TTC549 (cell line): Measurements from ENCODE around the gene TRAF3.
"Not testable (repeated sequence)": the region's sequence is repeated elsewhere in the genome, so short reads cannot be mapped to it uniquely, and the experiment has no call there.

ENCODE experiments used
- FAIRE-seq: peaks from 2 replicates; lab custom pipeline; 2012; peaks lifted over from hg19 to GRCh38; lab: Jason Lieb, UNC

Gene TRAF3

DNA sequence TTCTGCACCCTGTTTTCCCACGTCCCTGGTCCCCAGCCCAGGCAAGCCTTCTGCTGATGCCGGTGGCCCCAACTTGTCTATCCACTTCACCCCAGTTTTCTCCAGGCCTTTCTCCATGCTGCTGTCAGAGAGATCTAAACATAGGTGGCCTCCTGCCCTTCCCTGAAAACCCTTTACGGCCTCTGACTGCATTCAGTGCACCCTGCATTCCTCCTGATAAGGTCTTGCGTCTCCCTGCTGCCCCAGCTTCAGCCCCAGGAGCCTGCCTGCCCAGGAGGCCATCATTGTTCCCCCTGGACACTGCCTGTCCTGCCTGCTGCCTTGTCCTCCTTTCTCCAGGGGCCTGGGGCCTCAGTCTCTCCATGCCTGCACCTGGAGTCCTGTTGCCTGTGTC lies 29.8 kb downstream of the TRAF3 start:
- no peak for FAIRE-seq

DNA sequence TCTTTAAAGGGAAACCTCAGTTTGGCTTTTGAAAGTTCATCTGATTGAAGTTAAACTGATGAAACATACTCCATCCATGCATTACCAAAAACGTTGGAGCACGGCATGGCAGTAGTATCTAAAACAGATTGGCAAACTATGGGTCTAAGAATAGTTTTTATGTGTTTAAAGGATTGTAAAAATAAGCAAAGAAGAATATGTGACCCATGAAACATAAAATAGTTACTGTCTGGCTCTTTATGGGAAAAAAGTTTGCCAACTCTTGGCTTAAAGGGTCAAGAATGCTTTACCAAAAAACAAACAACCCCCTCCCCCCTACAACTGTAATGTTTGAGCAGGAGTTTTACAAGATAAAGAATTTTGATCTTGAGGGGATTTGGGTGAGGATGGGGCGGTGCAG lies 32.6 kb downstream of the TRAF3 start:
- no peak for FAIRE-seq

DNA sequence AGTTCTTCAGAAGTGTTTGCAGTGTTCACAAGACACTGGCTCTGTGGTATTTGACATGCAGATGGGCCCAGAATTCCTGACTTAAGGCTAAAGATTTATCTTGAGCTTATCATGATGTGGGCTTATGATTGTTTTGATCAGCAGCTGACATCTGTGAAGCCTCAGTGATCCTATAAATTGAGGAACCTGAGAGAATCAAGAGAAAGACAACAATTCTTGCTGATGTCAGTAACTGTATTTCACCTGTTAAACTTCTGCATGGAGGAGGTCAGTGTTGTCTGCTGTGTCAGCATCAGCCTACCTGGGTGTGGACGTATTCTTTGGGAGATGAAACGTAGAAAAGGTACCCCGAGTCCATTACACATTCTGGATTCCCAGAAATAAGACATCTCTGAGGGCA lies 33.3 kb downstream of the TRAF3 start:
- FAIRE-seq = no peak

DNA sequence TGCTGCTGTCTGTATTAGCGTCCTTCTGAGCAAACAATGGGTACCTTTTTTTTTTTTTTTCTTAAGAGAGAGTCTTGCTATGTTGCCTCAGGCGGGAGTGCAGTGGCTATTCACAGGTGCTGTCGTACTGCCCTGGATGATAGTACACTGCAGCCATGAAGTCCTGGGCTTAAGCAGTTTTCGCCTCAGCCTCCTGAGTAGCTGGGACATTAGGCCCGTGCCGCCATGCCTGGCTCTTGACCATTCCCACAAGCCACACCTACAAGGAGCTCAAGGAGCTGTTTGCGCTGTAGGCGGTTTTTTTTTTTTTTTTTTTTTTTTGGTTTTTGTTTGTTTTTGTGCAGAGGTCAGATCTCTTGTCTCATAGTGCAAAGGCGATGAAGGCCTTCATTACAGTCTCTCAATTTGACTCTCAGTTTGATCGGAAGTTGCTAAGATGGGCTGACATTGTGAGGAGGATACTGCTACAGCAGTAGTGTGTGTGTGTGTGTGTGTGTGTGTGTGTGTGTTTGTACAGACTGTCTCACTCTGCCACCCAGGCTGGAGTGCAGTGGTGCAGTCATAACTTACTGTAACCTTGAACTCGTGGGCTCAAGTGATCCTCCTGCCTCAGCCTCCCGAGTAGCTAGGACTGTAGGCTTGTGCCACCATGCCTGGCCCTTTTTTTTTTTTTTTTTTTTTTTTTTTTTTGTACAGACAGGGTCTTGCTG lies 34.2 kb downstream of the TRAF3 start:
- no peak for FAIRE-seq

DNA sequence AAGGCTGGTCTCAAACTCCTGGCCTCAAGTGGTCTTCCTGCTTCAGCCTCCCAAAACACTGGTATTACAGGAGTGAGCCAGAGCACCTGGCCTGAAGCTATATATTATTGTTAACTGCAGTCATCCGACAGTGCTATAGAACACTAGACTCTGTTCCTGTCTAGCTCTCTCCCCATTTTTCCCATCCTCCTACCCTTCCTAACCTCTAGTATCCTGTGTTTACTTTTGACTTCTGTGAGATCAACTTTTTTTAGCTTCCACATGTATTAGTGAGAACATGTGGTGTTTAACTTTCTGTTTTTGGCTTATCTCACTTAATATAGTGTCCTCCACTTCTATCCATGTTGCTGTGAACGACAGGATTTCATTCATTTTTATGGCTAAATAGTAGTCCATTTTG lies 34.7 kb downstream of the TRAF3 start:
- no peak for FAIRE-seq

DNA sequence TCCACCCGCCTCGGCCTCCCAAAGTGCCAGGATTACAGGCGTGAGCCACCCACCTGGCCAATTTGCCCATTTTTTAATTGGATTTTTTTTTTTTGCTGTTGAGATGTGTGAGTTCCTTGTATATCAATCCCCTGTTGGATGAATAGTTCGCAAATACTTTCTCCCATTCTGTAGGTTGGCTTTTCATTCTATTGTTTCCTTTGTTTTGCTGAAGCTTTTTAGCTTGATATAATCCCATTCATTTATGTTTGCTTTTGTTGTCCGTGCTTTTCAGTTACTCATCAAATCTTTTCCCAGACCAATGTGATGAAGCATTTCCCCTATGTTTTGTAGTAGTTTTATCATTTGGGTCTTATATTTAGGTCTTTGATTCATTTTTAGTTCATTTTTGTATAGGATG lies 36.4 kb downstream of the TRAF3 start:
- no peak for FAIRE-seq

DNA sequence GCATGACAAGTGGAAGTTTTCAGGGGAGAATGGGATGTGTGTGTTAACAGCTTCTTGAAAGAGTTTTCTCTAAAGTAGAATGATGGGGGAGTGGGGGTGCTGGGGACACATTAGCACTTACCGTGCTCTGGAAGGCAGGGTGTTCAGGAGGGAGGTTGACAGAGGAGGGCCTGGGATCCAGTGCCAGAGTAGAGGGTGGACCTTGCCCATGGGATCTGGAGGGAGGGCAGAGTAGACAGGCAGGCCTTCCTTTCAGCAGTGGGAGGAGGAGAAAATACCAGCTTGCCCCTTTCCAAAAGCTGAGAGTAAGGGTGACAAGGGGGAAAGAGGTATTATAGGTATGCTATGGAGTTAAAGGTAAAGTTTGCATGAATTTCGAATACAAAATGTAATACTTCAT lies 40.1 kb downstream of the TRAF3 start:
- no peak for FAIRE-seq

DNA sequence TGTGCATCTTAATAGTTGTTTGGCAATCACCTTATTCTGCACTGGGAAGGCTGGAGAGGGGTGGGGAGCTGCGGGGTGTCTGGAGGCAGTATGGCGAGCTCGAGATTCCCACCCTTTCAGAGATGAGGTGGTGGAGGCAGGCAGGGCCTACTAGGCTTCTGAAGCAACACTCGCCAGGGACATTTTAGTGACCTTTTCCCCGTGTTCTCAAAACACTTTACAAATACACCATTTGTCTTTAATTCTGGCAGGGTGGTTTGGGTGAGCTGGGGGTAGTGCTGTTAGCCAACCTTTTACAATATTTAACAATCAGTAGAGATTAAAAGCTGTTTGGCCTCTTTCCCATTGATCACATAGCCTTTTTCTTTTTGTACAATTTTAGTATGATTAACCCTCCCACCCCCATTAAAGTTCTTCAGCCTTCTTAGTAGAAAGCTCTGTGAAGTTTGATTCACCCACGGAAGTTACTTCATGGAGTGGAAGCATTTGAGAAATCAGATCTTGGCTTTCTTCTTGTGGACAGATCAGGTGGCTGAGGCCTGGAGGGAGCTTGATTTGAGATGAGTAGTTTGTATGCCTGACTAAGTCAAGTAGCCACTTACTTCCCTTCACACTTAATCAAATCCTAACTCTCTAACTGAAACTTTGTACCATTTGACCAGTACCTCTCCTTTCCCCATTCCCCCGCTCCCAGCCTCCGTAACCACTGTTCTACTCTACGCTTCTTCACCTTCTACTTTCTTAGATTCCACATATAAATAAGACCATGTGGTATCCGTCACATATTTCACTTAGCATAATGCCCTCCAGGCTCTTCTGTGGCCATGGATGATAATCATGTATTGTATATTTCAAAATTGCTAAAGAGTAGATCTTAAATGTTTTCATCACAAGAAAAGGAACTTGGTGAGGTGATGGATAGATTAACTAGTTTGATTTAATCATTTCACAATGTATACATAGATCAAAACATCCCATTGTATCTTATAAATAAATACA lies 41.0 kb downstream of the TRAF3 start:
- no peak for FAIRE-seq

DNA sequence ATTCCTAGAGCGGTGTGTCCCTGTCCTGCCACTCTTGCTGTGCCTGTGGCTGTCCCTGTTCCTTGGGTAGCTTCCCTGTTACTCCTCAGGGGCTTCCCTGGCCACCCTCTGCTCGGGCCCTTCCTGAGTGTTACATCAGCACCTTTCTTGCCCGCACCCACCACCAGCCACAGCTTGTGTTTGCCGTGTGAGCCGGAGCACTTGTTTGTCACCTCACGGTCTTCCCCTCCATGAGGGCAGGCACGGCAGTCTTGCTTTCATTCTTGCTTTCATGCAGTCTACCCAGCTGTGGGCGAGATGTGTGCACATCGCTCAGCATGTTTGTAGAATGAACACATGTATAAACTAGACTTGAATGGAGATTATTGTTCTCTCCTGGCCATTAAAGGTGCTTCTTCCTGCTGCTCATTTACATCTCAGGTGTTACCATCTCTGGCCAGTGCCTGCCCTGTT lies 42.0 kb downstream of the TRAF3 start:
- no peak for FAIRE-seq

DNA sequence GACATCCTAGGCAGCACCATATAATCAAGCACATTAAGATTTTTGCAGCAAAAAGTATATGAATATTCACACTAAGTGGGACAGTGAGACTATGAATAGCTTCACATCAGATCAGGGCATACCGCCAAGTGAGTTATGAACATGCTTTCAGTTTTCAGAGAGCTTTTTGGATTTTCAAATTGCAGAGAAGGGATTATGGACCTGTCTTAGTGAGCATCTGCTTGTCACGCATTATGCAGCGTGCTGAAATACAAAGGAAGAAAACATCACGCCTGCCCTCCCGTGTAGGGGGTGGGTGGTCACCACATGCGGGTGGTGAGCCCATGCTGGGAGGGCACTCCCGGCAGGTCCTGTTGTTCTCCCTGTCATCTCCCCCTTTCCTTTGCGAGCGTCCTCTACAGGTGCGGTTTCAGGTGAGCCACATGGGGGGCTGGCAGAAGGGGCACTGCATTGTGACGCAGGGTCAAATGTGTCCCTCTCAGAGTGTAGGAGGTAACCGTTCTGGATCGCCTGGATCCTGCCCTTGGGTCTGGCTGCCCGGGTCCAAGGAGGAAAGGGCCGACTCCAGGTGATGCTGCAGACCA lies 42.6 kb downstream of the TRAF3 start:
- no peak for FAIRE-seq

DNA sequence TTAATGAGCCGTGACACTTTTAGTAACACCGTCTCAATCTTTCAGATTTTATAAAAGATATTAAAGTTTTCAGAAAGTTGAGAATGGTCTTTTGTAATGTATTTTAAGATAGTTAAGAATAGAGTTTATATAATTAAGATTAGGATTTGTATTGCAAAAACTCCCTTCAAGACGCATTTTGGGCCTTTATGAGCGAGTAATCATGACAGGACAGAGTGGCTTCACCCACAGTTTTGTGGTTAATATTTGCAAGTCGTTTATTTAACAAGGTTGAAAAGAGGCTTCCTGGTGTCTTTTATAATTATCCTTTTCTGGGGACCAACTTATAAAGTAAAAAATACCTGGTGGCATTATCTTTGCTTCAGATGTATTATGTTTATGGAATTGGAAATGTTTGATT lies 44.0 kb downstream of the TRAF3 start:
- FAIRE-seq = no peak

DNA sequence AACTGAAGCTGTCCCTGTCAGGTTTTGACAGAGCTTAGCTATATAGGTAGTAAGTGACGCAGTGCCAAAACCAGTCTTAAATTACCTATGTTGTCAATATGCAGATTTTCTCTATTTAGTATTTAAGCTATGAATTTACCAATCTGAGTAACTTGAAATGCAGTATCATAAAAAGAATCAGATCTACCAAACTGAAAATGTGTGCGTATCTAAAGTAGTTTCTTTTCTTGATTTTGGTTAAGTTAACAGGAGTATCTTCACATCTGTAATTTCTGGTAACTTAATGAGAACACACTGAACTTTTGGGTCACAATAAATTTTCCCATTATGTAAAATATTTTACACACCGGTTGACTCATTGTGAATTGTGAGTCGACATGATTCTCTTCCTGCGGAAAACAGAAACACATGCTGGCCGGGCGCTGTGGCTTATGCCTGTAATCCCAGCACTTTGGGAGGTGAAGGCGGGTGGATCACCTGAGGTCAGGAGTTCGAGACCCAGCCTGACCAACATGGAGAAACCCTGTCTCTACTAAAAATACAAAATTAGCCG lies 45.1 kb downstream of the TRAF3 start:
- no peak for FAIRE-seq

DNA sequence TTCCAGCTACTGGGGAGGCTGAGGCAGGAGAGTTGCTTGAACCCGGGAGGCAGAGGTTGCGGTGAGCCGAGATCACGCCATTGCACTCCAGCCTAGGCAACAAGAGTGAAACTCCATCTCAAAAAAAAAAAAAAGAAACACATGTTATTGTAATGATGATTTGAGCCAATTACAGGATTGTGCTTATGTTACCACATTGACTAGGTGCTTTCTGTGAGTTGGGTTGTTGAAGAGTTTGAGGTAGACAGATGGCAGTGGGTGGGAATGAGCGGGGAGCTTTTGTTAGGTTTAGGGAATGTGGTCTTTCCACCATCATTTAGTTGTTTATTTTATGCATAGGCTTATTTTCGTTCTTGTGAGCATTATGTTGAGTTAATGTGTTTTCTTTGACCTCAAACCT lies 45.6 kb downstream of the TRAF3 start:
- FAIRE-seq = not testable (repeated sequence)

DNA sequence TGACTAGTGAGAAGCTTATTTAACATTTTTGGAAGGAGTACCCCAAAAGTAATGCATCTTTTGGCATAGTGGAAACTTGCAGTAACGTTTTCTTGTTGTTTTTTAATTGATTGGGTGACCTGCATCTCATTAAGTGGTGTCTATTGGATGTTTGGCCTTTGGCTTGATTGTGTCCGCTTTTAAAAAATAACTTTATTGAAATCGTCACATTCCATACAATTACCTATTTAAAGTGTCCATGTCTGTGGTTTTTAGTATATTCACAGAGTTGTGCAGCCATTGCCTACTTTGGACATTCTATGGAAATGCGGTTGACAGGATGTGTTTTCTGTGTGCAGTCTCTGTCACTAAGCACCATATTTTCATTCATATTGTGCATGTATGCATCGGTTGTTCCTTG lies 46.3 kb downstream of the TRAF3 start:
- no peak for FAIRE-seq

DNA sequence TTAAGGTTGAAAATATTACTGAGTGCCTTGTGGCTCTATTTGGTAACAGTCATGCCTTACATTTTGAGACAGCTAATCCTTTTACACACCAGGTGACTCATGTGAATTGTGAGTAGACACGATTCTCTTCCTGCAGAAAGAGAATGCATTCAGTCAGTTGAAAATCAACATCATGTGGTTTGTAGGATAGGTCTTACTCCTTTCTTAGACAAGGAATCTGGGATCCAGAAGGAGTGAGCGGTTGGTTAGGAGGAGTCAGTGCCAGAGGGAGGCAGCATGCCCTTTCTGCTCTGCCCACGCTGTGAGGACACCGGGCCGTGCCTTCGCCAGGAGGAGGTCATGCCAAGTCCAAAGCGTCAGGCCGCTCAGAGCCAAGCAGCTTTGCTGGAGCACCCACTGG lies 47.6 kb downstream of the TRAF3 start:
- no peak for FAIRE-seq

DNA sequence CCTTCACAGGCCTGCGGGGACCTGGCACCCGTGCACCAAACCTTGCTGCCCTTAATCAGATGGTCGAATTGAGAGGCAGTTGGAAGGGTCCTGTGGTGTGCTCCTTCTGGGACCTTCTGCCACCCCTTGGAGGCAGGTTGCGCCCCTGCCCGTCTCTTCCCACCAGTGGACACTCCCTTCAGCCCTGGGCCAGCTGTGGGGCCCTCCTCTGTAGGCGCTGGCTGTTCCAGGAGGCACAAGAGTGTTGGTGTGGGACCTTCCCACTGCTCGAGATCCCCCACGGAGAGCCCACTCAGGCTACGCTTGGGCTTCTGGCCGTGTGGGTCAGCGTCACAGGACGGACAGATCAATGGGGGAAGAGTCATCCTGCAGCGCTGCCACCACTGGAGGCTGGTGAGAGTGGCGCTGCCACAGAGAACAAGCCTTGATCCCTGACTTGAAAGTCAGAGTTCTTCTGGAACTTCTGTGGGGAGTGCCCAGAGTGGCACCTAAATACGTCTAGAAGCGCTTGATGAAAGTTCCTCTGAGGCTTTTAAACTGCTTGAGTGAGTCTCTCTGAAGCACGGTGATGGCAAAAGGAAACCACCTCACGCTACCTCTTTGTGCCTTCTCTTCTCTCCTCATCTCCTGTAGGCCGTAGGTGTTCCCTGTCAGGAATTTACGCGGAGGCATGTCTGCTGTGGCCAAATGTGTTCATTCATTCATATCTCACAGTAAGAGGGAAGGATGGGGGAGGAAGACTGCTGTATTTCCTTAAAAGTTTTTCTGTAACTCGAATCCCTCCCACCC lies 48.3 kb downstream of the TRAF3 start:
- no peak for FAIRE-seq

DNA sequence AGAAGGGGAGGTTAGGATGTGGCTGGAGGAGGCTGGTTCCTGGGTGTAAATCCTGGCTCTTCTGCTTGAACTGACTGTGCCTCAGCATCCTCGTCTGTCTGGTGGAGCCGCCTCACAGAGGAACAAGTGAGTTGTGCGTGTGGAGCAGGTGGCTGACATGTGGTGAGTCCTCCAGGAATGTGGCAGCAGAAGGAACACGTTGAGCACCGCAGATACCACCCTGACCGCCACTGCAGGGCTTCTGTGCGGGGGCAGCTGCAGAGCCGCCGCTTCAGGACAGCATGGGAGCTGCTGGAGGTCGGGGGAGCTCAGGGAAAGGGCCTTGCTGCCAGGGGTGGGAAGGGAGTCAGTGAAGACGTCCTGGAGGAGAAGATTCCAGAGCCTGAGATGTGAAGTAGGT lies 48.9 kb downstream of the TRAF3 start:
- FAIRE-seq = no peak

DNA sequence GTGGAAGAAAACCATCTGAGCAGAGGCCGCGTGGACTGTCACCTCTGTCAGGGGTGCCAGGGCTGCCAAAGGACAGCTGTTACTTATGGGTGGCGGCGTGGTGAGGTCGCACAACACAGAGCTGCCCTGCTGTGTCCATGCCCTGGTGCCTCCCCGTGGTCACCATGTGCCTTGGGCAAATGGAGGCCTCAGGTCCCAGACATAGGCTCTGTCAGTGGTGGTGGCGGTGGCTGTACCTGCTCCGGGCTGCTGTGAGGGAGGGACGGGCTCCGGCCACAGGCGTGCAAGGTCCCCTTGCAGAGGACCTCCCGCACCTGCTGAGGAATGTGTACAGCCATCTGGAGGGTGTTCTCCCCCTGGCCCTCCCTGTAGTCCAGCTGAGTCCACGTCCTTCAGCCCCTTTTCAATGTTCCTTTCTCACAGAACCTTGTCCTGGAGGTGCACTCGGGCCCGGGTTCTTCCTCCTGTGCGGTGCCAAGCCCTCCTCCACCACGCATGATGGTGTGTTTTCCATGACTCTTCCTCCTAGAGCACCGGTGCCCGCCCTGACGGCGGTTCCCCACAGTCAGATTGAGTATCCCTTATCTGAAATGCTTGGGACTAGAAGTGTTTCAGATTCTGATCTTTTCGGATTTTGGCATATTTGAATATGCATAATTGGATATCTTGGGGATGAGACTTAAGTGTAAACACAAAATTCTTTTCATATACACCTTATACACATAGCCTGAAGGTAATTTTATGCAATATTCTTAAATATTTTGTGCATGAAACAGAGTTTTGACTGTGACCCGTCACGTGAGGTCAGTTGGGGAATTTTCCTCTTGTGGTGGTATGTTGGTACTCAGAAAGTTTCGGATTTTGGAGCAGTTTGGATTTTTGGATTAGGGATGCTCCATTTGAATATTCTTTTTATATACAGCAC lies 49.8 kb downstream of the TRAF3 start:
- FAIRE-seq = no peak

DNA sequence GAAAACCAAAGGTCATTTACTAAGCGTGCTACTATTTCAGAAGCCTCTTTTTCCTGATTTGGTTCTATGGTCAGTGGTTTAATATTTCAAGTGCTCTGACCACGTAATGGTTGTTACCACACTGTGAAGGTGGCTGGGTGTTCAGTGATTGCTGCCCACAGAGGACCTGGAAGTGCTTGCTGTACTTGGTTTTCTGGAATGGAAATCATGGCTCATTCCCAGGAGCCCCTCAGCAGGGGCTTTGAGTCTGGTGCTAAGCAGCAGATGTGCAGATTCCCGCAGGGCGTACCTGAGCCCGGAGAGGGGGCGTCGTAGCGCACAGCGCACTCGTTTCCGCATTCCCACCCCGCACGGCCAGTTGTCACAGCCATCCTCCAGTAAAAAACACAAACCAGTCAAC lies 50.5 kb downstream of the TRAF3 start:
- no peak for FAIRE-seq

DNA sequence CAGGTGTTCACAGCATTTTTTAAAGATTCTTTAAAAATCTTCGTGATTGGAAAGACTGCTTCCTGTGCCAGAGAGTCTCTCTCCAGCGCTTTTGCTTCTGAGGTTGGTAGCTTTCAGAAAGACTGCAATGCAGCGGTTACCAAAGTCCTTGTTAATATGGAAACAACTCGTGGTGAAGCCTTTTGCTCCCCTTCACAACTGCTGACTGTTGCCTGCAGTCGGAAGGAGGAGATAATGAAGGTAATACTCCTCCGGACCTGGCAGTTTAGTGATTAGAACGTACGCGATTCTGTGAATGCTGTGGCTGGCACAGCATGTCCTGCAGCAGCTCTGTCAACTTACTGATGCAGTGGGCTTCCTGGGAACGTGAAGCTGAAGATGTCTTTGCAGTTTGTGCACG lies 50.9 kb downstream of the TRAF3 start:
- FAIRE-seq = no peak

DNA sequence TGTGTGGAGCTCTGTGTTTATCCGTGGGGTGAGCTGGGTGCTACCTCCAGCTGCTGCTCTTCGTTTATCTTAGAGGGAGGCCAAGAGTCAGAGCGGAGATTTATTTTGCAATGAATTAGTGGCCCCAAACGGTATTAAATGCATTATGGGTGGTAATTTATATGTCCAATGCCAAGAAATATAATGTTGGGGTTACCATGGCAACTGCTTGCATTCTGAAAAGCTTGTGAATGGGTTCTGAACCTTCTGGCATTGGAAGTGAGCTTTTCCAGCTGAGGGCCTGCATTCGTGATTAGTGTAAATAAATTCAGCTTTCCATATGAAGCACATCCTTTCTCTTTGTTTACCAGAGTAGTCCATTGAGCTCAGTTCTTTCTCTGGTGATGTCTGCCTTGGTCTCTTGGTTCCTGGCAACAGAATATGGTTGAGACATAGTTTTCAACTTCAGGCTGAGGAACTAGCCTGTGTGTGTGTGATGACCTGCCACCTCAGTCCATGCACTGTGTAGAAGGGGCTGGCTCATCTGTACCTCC lies 51.8 kb downstream of the TRAF3 start:
- no peak for FAIRE-seq
